Activated CD4-positive, alpha-beta T cell treated with anti-CD3 and anti-CD28 coated beads, Interleukin-2, amount 10 ng/mL, durations not matched to agents 7 days and 5 days (primary cell): ENCODE data around the gene RCAN2. TPM values are rescaled to one million over a fixed set of nuclear protein-coding genes. Genes with fewer than 3 reads are reported as not detected.

Source experiments
- CTCF ChIA-PET: fragments of 350-600 bp; sonication (Branson Sonifier 250); formaldehyde crosslinking; loops from one replicate; lab custom pipeline; 2021; ENCODE audit warnings: antibody characterized with exemption; lab: Charles Lee
- POLR2A ChIA-PET: fragments of 350-600 bp; sonication (Branson Sonifier 250); formaldehyde crosslinking; loops from one replicate; lab custom pipeline; 2021; ENCODE audit warnings: antibody characterized with exemption; lab: Charles Lee
- DNase-seq: peaks from one replicate; pipeline ENCODE4 v3.0.0-alpha.2; 2020
- H3K27ac Mint-ChIP-seq: one replicate; pipeline ENCODE4 v1.8.0; 2021; ENCODE audit warnings: mild to moderate bottlenecking, moderate library complexity, mixed read lengths
- H3K27me3 Mint-ChIP-seq: one replicate; pipeline ENCODE4 v1.8.0; 2021; ENCODE audit warnings: mixed read lengths
- H3K36me3 Mint-ChIP-seq: one replicate; pipeline ENCODE4 v1.8.0; 2021; ENCODE audit warnings: low read depth, mixed read lengths
- H3K4me1 Mint-ChIP-seq: one replicate; pipeline ENCODE4 v1.8.0; 2021; ENCODE audit warnings: mixed read lengths
- H3K4me3 Mint-ChIP-seq: one replicate; pipeline ENCODE4 v1.8.0; 2021; ENCODE audit warnings: mild to moderate bottlenecking, moderate library complexity, mixed read lengths
- H3K9me3 Mint-ChIP-seq: one replicate; pipeline ENCODE4 v1.8.0; 2021; ENCODE audit warnings: mixed read lengths
- total RNA-seq, 2 experiments: library from RNA; stranded (reverse); gene quantifications; one replicate each; pipeline ENCODE4 v1.2.3, GENCODE V29; 2021

Gene RCAN2
- total RNA-seq, 2 experiments from 2014 or later, result 0.57 to 0.65 TPM

DNA sequence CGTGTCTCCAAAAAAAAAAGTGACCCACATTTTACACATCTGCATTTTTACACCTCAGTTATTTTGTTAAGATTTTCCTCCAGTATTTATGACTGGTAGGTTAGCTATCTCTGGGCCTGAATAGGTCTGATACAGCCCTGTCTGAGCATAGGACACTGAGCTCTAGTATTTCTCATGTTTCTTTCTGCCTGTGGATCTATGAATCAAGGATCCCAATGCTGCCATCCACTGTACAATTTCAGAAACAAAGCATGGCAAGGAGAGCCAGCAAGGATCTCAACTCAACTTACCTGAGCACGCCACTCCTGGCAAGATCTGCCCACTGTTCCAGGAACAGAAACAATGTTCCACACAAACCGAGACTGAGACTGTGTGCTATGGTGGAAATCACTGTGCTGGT is 284.1 kb downstream of the RCAN2 start:
- ChIA-PET POLR2A (no interaction called here), CTCF (interaction anchor here (0.6 kb wide), 1 partner anchor 11 kb away, joined by 3 read pairs; no protein-coding TSS in a partner anchor)
- H3K27ac Mint-ChIP-seq, result no peak overlapping the region
- H3K4me3 Mint-ChIP-seq, result no peak overlapping the region
- no peak for DNase-seq
- no peaks in the 10 kb centered on the region for H3K4me1 Mint-ChIP-seq
- no peaks in the 10 kb centered on the region for H3K9me3 Mint-ChIP-seq
- no peaks in the 10 kb centered on the region for H3K36me3 Mint-ChIP-seq
- peaks cover 2% of the 10 kb centered on the region for H3K27me3 Mint-ChIP-seq

DNA sequence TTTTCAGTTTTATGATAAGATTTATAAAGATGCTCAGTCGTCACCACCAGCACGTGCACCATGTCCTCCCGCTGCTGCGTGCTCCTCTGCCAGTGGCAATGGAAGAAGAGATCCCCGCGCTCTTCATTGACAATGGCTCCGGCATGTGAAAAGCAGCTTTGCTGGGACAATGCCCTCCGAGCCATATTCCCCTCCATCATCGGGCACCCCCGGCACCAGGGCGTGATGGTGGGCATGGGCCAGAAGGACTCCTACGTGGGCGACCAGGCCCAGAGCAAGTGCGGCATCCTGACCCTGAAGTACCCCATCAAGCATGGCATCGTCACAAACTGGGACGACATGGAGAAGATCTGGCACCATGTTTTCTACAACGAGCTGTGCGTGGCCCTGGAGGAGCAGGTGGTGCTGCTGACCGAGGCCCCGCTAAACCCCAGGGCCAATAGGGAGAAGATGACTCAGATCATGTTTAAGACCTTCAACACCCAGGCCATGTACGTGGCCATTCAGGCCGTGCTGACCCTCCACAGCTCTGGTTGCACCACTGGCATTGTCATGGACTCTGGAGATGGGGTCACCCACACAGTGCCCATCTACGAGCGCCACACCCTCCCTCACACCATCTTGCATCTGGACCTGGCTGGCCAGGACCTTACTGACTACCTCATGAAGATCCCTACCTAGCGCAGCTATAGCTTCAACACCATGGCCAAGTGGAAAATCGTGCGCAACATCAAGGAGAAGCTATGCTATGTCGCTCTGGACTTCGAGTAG is 286.2 kb downstream of the RCAN2 start:
- H3K27ac Mint-ChIP-seq, result no peak overlapping the region
- CTCF ChIA-PET, result interaction anchor here (0.6 kb wide), 1 partner anchor 41 kb away, joined by 3 read pairs; no protein-coding TSS in a partner anchor
- H3K9me3 Mint-ChIP-seq, result no peaks in the 10 kb centered on the region
- DNase-seq, result no peak
- POLR2A ChIA-PET, result no interaction called here
- no peak overlapping the region for H3K4me3 Mint-ChIP-seq
- H3K36me3 Mint-ChIP-seq, result no peaks in the 10 kb centered on the region
- no peaks in the 10 kb centered on the region for H3K4me1 Mint-ChIP-seq
- H3K27me3 Mint-ChIP-seq, result peaks cover 2% of the 10 kb centered on the region

DNA sequence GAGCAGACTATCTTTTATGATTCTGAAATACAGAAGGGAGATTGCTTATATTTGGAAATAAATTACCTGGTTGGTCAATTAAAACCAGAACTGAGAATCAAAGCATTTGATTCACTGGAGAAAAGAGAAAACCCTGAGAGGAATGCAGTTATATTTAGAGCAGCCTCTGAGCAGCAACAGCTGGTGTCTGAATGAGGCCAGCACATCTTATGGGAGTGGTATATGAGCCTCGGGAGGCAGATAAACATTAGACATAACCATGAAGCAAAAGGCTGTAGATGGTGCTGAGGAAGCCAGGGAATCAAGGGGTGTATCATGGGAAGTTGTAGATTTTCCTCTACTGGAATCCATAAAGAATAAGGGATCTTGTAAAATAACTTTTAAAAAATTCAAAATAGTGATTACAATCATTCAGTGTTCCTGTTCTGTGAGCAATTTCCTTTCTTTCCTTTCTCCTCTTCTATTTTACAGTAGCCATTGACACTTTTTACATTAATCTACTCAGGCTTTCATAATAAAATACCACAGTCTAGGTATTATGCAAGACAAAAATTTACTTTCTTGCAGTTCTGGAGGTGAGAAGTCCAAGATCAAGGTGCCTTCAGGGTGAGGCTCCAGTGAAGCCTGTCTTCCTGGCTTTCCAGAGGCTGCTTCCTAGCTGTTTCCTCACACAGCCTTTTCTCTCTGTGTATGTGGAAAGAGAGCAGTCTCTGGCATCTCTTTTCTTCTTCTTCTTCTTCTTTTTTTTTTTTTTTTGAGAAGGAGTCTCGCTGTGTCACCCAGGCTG is 287.7 kb downstream of the RCAN2 start:
- CTCF ChIA-PET, result no interaction called here
- POLR2A ChIA-PET, result no interaction called here
- H3K27me3 Mint-ChIP-seq, result no peaks in the 10 kb centered on the region

DNA sequence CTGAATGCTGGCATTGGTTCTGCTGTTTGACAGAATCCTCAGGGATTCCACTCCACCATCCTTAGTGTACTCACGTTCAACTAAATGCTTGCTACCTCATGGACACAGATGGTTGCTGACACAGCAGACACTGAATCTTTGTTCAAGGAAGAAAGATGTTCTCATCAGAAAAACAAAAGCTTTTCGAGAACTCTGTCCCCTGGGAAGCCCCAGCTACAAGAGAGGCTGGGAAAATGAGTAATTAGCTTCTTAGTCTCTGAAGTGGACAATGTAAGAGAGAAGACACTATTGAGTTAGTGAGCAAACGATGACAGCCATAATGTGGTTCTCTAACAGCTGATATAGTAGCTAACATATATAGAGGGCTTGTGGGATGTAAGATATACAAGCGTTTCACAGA is 289.5 kb downstream of the RCAN2 start:
- no peak overlapping the region for H3K27ac Mint-ChIP-seq
- no peaks in the 10 kb centered on the region for H3K36me3 Mint-ChIP-seq
- H3K27me3 Mint-ChIP-seq, result no peaks in the 10 kb centered on the region
- ChIA-PET CTCF (no interaction called here), POLR2A (no interaction called here)
- H3K4me1 Mint-ChIP-seq, result no peaks in the 10 kb centered on the region
- no peaks in the 10 kb centered on the region for H3K9me3 Mint-ChIP-seq
- no peak for DNase-seq
- no peak overlapping the region for H3K4me3 Mint-ChIP-seq

More for the DNA sequence above, 287.7 kb downstream of the RCAN2 start:
- no peaks in the 10 kb centered on the region for H3K9me3 Mint-ChIP-seq
- H3K27ac Mint-ChIP-seq, result no peak overlapping the region
- H3K4me3 Mint-ChIP-seq, result no peak overlapping the region
- H3K4me1 Mint-ChIP-seq, result no peaks in the 10 kb centered on the region
- no peaks in the 10 kb centered on the region for H3K36me3 Mint-ChIP-seq
- no peak for DNase-seq

DNA sequence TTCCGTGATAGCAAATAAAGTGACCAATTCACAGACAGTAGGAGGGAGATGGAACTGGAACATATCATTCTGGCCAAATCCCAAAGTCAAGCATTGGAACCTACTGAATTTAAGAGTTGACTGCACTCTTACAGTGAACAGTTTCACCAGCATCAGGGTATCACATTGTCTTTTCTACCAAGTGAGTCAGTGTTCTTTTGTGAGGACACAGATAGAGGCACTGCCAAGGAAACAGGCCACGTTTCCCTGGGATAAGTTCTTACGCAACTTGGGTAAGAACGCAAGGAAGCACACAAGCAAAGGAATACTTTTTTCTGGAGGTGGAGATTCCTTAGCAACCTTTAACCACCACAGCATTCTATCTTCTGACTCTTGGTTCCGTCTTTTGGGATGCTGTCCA is 291.9 kb downstream of the RCAN2 start:
- Mint-ChIP-seq H3K4me3 (no peak overlapping the region), H3K9me3 (no peaks in the 10 kb centered on the region), H3K36me3 (no peaks in the 10 kb centered on the region), H3K27me3 (peaks cover 4% of the 10 kb centered on the region), H3K27ac (no peak overlapping the region), H3K4me1 (no peaks in the 10 kb centered on the region)
- no peak for DNase-seq
- ChIA-PET CTCF (no interaction called here), POLR2A (no interaction called here)

DNA sequence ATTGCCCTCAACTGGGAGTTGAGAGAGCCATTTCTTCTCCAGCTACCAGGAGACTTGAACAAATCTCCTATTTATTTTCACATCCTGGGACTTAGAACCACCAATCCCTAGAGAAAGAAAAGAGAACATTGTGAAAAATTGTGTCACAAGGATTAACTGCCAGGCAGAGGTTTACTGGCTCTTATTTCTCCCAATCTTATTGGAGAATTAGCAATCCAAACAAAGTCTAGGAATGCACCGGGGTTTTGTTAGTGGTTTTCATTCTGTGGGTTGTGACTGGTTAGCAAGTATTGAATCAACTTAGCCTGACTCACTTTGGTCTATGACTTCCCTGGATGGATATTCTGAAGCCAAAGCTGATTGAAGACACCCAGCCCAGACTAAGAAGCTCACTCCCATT is 299.3 kb downstream of the RCAN2 start:
- H3K4me1 Mint-ChIP-seq, result no peaks in the 10 kb centered on the region
- no peak for DNase-seq
- H3K9me3 Mint-ChIP-seq, result no peaks in the 10 kb centered on the region
- peaks cover 17% of the 10 kb centered on the region for H3K27me3 Mint-ChIP-seq
- no peaks in the 10 kb centered on the region for H3K36me3 Mint-ChIP-seq
- POLR2A ChIA-PET, result no interaction called here
- H3K4me3 Mint-ChIP-seq, result no peak overlapping the region
- no peak overlapping the region for H3K27ac Mint-ChIP-seq
- CTCF ChIA-PET, result no interaction called here

DNA sequence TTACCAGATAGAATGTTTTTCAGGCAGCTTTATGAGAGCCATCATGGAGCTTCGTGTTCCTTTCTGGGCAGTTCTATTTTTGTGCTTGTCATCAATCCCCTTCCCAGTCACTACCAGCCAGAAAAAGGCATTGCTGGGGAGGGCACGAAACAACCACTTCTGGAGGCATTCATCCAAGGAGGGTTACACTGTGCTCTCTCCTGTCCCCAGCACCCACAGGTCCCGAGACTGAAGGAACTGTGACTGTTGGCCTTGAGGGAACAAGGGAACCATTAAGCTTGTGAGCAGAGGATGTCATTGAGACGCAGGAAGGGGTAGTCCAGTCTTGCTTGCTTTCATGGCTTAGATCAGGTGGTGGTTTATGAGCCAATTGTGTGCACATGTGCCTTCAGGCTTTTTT is 300.4 kb downstream of the RCAN2 start:
- Mint-ChIP-seq H3K4me3 (no peak overlapping the region), H3K36me3 (no peaks in the 10 kb centered on the region), H3K9me3 (no peaks in the 10 kb centered on the region), H3K4me1 (no peaks in the 10 kb centered on the region), H3K27me3 (peaks cover 22% of the 10 kb centered on the region), H3K27ac (no peak overlapping the region)
- POLR2A ChIA-PET, result no interaction called here
- CTCF ChIA-PET, result no interaction called here
- no peak for DNase-seq

DNA sequence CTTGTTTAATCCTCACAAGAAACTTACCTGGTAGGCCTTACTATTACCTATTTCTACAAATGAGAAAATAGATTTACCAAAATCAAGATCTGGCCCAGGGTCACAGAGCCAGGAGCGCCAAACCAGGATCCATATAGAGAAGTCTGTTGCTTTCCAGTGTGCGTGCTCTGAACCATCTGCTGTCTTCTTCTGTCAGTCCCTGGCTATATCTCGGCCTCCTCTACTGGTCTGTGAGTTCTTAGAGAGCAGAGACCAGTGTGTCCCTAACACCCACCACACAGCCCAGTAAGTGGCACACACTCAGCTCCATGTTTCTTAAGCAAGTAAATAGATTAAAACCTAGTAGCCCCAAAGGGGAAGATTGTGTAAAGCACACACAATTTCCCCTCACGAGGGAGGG is 301.5 kb downstream of the RCAN2 start:
- Mint-ChIP-seq H3K27ac (no peak overlapping the region), H3K36me3 (no peaks in the 10 kb centered on the region), H3K4me1 (no peaks in the 10 kb centered on the region), H3K4me3 (no peak overlapping the region), H3K9me3 (no peaks in the 10 kb centered on the region), H3K27me3 (peaks cover 27% of the 10 kb centered on the region)
- ChIA-PET POLR2A (no interaction called here), CTCF (no interaction called here)
- DNase-seq, result no peak

DNA sequence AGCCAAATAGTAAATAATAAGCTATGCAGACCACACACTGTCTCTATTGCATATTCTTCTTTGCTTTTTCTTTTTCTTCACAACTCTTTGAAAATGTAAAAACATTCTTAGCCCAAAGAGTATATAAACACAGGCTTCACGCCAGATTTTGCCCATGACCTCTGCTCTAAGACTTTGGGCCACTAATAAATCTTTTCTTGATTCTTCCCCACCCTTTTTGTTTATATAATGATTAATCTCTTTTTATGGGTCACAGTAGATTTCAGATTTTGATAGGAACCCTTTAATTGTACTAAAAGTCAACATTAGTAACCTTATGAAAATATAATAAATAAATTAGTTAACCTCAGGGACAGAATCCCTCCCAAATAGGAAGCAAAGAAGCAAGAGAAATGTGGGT is 304.7 kb downstream of the RCAN2 start:
- no peak overlapping the region for H3K4me3 Mint-ChIP-seq
- H3K9me3 Mint-ChIP-seq, result no peaks in the 10 kb centered on the region
- CTCF ChIA-PET, result interaction anchor here (0.6 kb wide), 1 partner anchor 42 kb away, joined by 3 read pairs; no protein-coding TSS in a partner anchor
- no peak overlapping the region for H3K27ac Mint-ChIP-seq
- no peak for DNase-seq
- no peaks in the 10 kb centered on the region for H3K36me3 Mint-ChIP-seq
- POLR2A ChIA-PET, result no interaction called here
- peaks cover 38% of the 10 kb centered on the region for H3K27me3 Mint-ChIP-seq
- H3K4me1 Mint-ChIP-seq, result no peaks in the 10 kb centered on the region

DNA sequence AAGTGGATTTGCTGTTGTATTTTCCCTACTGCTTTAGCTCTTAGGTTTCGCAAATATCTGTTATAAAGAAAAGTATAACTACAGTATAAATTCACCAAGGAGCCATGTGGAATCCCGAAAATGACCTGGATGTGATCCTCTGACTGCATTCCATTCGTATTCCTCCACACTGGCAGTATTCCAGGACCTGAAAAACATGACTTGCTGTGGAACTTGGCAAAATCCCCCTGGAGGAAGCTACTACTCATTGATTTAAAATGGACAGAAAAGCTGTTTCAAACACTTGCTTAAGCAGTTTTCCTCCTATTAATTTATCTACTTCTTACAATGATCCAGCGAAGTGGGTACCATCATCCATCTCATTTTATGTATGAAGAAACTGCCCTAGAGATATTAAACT is 307.1 kb downstream of the RCAN2 start:
- CTCF ChIA-PET, result no interaction called here
- H3K9me3 Mint-ChIP-seq, result no peaks in the 10 kb centered on the region
- no peak for DNase-seq
- H3K27ac Mint-ChIP-seq, result no peak overlapping the region
- POLR2A ChIA-PET, result no interaction called here
- H3K4me1 Mint-ChIP-seq, result no peaks in the 10 kb centered on the region
- no peaks in the 10 kb centered on the region for H3K36me3 Mint-ChIP-seq
- H3K4me3 Mint-ChIP-seq, result no peak overlapping the region
- peaks cover 54% of the 10 kb centered on the region for H3K27me3 Mint-ChIP-seq

DNA sequence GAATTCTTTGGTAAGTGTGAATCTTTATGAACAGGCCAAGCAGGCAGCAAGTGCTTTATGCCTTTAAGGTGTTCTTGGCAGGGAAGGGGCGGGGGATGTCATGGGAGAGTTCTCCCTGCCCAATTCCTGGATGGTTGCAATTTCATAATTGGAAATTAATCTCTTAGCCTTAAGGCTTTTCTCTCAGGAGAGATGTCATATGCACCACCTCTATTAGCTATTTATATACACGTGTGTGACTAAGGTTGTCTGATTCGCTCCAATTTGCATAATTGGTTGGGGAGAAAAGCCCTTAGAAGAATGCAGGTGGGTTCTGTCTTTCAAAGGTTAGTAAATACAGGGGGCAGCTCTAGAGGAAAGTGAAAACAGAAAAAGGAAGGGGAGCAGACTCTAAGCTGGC is 315.3 kb downstream of the RCAN2 start:
- no peak for DNase-seq
- Mint-ChIP-seq H3K27me3 (peaks cover 63% of the 10 kb centered on the region), H3K27ac (peak overlapping the region; percentile 43), H3K36me3 (no peaks in the 10 kb centered on the region), H3K4me1 (peaks cover 28% of the 10 kb centered on the region), H3K9me3 (no peaks in the 10 kb centered on the region), H3K4me3 (no peak overlapping the region)
- CTCF ChIA-PET, result interaction anchor here (1.2 kb wide), 1 partner anchor 13 kb away, joined by 4 read pairs; no protein-coding TSS in a partner anchor
- POLR2A ChIA-PET, result no interaction called here

DNA sequence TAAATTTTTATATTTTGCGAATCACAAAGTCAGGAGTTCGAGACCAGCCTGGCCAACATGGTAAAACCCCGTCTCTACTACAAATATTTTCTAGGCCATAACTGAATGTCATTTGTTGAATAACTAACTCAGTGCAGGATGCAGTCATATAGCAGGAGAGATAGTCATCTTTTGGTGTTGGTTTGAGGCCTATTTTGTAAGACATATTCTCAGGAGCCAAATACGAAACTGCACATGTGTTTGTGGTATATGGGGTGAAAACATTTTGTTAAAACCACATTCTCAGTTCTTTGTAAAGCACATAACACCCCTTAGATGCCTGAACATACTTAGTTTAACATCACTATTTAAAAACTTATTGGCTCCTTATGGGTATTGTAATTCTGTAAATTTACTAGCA is 315.8 kb downstream of the RCAN2 start:
- Mint-ChIP-seq H3K4me1 (peaks cover 30% of the 10 kb centered on the region), H3K27me3 (peaks cover 63% of the 10 kb centered on the region), H3K36me3 (no peaks in the 10 kb centered on the region), H3K4me3 (peak overlapping the region; percentile 26), H3K27ac (peak overlapping the region; percentile 88), H3K9me3 (no peaks in the 10 kb centered on the region)
- ChIA-PET POLR2A (no interaction called here), CTCF (no interaction called here)
- DNase-seq, result peak; percentile 50

DNA sequence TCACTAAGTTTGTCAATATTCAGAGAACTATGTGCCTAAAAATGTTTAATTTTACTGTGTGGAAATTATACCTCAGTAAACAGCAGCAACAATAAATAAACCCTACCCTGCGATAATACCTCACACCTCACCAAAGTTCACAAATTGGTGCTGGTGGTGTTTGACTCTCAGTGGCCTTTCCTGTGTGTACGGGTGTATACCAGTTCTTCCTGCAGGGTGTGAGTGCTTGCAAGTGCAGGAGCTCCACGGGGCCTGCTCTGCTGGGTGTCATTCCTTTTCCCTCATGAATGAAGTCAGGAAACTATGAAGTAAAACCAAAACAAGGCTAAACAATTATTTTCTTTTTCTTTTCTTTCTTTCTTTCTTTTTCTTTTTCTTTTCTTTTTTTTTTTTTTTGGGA is 316.3 kb downstream of the RCAN2 start:
- no peak overlapping the region for H3K4me3 Mint-ChIP-seq
- peak overlapping the region; percentile 88 for H3K27ac Mint-ChIP-seq
- H3K27me3 Mint-ChIP-seq, result peaks cover 63% of the 10 kb centered on the region
- ChIA-PET CTCF (no interaction called here), POLR2A (no interaction called here)
- no peaks in the 10 kb centered on the region for H3K36me3 Mint-ChIP-seq
- DNase-seq, result no peak
- no peaks in the 10 kb centered on the region for H3K9me3 Mint-ChIP-seq
- peaks cover 35% of the 10 kb centered on the region for H3K4me1 Mint-ChIP-seq
